Vagina (tissue), 2 donors: Measurements from ENCODE around the gene ZNF641. TPM values are rescaled to one million over a fixed set of nuclear protein-coding genes. Genes with fewer than 3 reads are reported as not detected.

Experiments
- DNase-seq, 2 donors: peaks; one replicate each; pipeline ENCODE4 v3.0.0-alpha.2; 2017; ENCODE audit errors: extremely low spot score in 2 of 2
- H3K27ac ChIP-seq: fragments of 200-600 bp; sonication (generic); one replicate; pipeline ENCODE4 v1.5.1; 2019
- H3K27me3 ChIP-seq: fragments of 200-600 bp; sonication (generic); one replicate; pipeline ENCODE4 v1.5.1; 2019
- H3K36me3 ChIP-seq, 2 donors: fragments of 200-600 bp; sonication (generic); one replicate each; pipeline ENCODE4 v1.5.1; 2017 to 2019
- H3K4me1 ChIP-seq: fragments of 200-600 bp; sonication (generic); one replicate; pipeline ENCODE4 v1.5.1; 2019
- H3K4me3 ChIP-seq, 2 donors: fragments of 200-600 bp; sonication (generic); 1 replicate in 1 of 2; 2 replicates in 1 of 2; pipeline ENCODE4 v1.5.1; 2016 to 2019
- H3K9me3 ChIP-seq: fragments of 200-600 bp; sonication (generic); one replicate; pipeline ENCODE4 v1.5.1; 2019
- POLR2A ChIP-seq, 2 donors: fragments of 450-650 bp; IDR thresholded peaks; one replicate each; pipeline ENCODE4 v1.6.1; 2017; ENCODE audit warnings: antibody characterized with exemption in 2 of 2, mild to moderate bottlenecking in 2 of 2, moderate library complexity in 2 of 2
- POLR2AphosphoS5 ChIP-seq, 2 donors: sonication (generic); formaldehyde crosslinking; IDR thresholded peaks; one replicate each; pipeline ENCODE4 v1.9.0; 2017; ENCODE audit warnings: antibody characterized with exemption in 2 of 2, mild to moderate bottlenecking in 2 of 2, low read depth in 1 of 2; ENCODE audit not compliant: insufficient read depth in 1 of 2
- intact Hi-C: fragments of 100-400 bp; cut with DNase I; formaldehyde crosslinking; loops from one replicate; pipeline ENCODE4 v1.15.1; 2023
- total RNA-seq: library from RNA; depleted of rRNA; stranded (reverse); fragments of >200 nt; gene quantifications from one replicate; pipeline ENCODE4 v1.2.3, GENCODE V29; 2016
- TF ChIP-seq, protein P1 (sequence below), 3 experiments: fragments of 450-650 bp in 2 of 3; fragments of 200-600 bp in 1 of 3; sonication (generic) in 1 of 3; IDR thresholded peaks; one replicate each; pipeline ENCODE4 v1.5.1; 2017 to 2019; ENCODE audit warnings: antibody characterized with exemption in 3 of 3, mild to moderate bottlenecking in 2 of 3, moderate library complexity in 2 of 3

The ZNF641 gene
- total RNA-seq, 1 donor from 2014 or later, result 15.5 TPM

DNA sequence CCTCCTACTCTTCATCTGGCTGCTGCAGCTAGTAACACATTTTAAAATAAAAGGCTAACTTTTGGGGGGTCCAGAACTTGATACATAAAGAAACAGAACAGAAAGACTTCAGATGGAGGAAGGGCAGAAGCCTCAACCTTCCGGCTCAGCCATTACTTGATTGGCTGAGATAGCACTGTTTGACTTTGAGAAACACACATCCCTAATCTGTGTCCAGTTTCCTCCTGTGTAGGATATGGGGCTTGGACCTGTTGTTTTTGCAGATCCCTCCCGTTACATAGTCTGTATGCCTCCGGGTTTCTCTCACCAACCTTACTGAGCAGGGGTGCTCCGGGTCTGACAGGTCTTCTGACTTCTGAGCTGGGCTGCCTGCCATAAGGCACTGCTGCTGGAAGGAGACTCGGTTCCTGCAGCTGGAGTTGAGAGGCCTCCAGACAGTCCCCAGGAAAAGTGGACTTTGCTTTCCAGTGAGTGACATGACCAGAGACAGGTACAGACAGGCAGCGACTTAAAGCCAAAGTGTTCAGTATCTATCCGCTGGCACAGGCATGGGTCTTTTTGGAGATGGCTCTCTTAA, 8.3 kb upstream of the ZNF641 start:
- Histone ChIP-seq H3K9me3 (no peaks in the 10 kb centered on the region), H3K27ac (no peak overlapping the region), H3K4me3 (no peak overlapping the region), H3K27me3 (no peaks in the 10 kb centered on the region), H3K36me3 (no peaks in the 10 kb centered on the region), H3K4me1 (no peaks in the 10 kb centered on the region)
- TF ChIP-seq POLR2AphosphoS5 (IDR thresholded peaks at IDR 0.05; ENCODE audit: insufficient read depth in 1 of 2, low read depth in 1 of 2), result no peak
- TF ChIP-seq, protein P1, sequence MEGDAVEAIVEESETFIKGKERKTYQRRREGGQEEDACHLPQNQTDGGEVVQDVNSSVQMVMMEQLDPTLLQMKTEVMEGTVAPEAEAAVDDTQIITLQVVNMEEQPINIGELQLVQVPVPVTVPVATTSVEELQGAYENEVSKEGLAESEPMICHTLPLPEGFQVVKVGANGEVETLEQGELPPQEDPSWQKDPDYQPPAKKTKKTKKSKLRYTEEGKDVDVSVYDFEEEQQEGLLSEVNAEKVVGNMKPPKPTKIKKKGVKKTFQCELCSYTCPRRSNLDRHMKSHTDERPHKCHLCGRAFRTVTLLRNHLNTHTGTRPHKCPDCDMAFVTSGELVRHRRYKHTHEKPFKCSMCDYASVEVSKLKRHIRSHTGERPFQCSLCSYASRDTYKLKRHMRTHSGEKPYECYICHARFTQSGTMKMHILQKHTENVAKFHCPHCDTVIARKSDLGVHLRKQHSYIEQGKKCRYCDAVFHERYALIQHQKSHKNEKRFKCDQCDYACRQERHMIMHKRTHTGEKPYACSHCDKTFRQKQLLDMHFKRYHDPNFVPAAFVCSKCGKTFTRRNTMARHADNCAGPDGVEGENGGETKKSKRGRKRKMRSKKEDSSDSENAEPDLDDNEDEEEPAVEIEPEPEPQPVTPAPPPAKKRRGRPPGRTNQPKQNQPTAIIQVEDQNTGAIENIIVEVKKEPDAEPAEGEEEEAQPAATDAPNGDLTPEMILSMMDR (IDR thresholded peaks at IDR 0.05), result no peak
- no peak for TF ChIP-seq POLR2A (IDR thresholded peaks at IDR 0.05)
- no peak for DNase-seq
- intact Hi-C loops, result no loop called here

- H3K27me3 ChIP-seq, result no peaks in the 10 kb centered on the region
- H3K27ac ChIP-seq, result no peak overlapping the region
- H3K4me3 ChIP-seq, result no peak overlapping the region
- intact Hi-C loops, result no loop called here
- peaks cover 13% of the 10 kb centered on the region for H3K4me1 ChIP-seq
- H3K36me3 ChIP-seq, result no peaks in the 10 kb centered on the region
- no peaks in the 10 kb centered on the region for H3K9me3 ChIP-seq
- peak in 1 of 2 donors; percentile 64 for DNase-seq
- peak in 1 of 2 donors; percentile 12 for TF ChIP-seq POLR2AphosphoS5 (IDR thresholded peaks at IDR 0.05; ENCODE audit: insufficient read depth in 1 of 2, low read depth in 1 of 2)
- no peak for TF ChIP-seq POLR2A (IDR thresholded peaks at IDR 0.05)
These were observed 5.5 kb upstream of the ZNF641 start for GRCh38 chr12:48356041-48356768.

- Histone ChIP-seq H3K9me3 (no peaks in the 10 kb centered on the region), H3K36me3 (peaks cover 0 to 7% of the 10 kb centered on the region in 2 donors), H3K27ac (peak overlapping the region; percentile 9), H3K4me1 (peaks cover 31% of the 10 kb centered on the region), H3K4me3 (no peak overlapping the region), H3K27me3 (no peaks in the 10 kb centered on the region)
- DNase-seq, result no peak
- TF ChIP-seq, protein P1 (IDR thresholded peaks at IDR 0.05), result no peak
- TF ChIP-seq POLR2AphosphoS5 (IDR thresholded peaks at IDR 0.05; ENCODE audit: insufficient read depth in 1 of 2, low read depth in 1 of 2) (no peak), POLR2A (IDR thresholded peaks at IDR 0.05) (no peak)
- intact Hi-C loops, result no loop called here
These were observed 1.5 kb upstream of the ZNF641 start for GRCh38 chr12:48352157-48352760.

- no peak for DNase-seq
- Histone ChIP-seq H3K27ac (peak overlapping the region; percentile 92), H3K4me1 (peaks cover 31% of the 10 kb centered on the region), H3K9me3 (no peaks in the 10 kb centered on the region), H3K4me3 (peak overlapping the region; percentile 70 to 73), H3K27me3 (no peaks in the 10 kb centered on the region), H3K36me3 (peaks cover 0 to 18% of the 10 kb centered on the region in 2 donors)
- TF ChIP-seq POLR2A (IDR thresholded peaks at IDR 0.05), result no peak
- TF ChIP-seq POLR2AphosphoS5 (IDR thresholded peaks at IDR 0.05; ENCODE audit: insufficient read depth in 1 of 2, low read depth in 1 of 2), result peak; percentile 9 to 47
- intact Hi-C loops, result no loop called here
These were observed 446 bp upstream of the ZNF641 start for GRCh38 chr12:48351022-48351708.

- no peak for DNase-seq
- intact Hi-C loops, result no loop called here
- Histone ChIP-seq H3K27me3 (no peaks in the 10 kb centered on the region), H3K36me3 (peaks cover 0 to 34% of the 10 kb centered on the region in 2 donors), H3K4me3 (peak overlapping the region; percentile 70 to 73), H3K4me1 (peaks cover 31% of the 10 kb centered on the region), H3K9me3 (no peaks in the 10 kb centered on the region), H3K27ac (peak overlapping the region; percentile 92)
- TF ChIP-seq, protein P1 (IDR thresholded peaks at IDR 0.05), result no peak
- no peak for TF ChIP-seq POLR2A (IDR thresholded peaks at IDR 0.05)
- TF ChIP-seq POLR2AphosphoS5 (IDR thresholded peaks at IDR 0.05; ENCODE audit: insufficient read depth in 1 of 2, low read depth in 1 of 2), result no peak
These were observed 1.2 kb downstream of the ZNF641 start for GRCh38 chr12:48349471-48349870.
